MCF 10A (cell line): Measurements from ENCODE around the gene CRHBP. TPM values are rescaled to one million over a fixed set of nuclear protein-coding genes. Genes with fewer than 3 reads are reported as not detected.
A peak's percentile ranks its signal among the peaks of the same experiment; 100 is the strongest.

Source experiments
- BruUV-seq: library from RNA; stranded (reverse); fragments of 400-500 nt; replicated peaks from 2 replicates; lab custom pipeline; 2021; lab: Mats Ljungman, UMichigan
- CTCF ChIA-PET: fragments of 300-600 bp; sonication (Branson Sonifier 250); formaldehyde crosslinking; extraction: SDS; loops from one replicate; lab custom pipeline; 2021; ENCODE audit warnings: antibody characterized with exemption, inconsistent platforms; lab: Yijun Ruan, JAX
- POLR2A ChIA-PET: fragments of 300-600, 350-650 bp; sonication (Branson Sonifier 250); formaldehyde crosslinking; extraction: SDS; loops from one replicate; lab custom pipeline; 2020; ENCODE audit warnings: antibody characterized with exemption, inconsistent platforms; lab: Yijun Ruan, JAX
- DNase-seq: peaks from one replicate; pipeline ENCODE4 v3.0.0-alpha.2; 2018; ENCODE audit not compliant: unreplicated experiment
- H3K27ac Mint-ChIP-seq: one replicate; pipeline ENCODE4 v1.8.0; 2022; ENCODE audit warnings: mild to moderate bottlenecking, low read depth, mixed read lengths; ENCODE audit not compliant: unreplicated experiment
- H3K27me3 Mint-ChIP-seq: one replicate; pipeline ENCODE4 v1.8.0; 2022; ENCODE audit warnings: mixed read lengths; ENCODE audit not compliant: insufficient read depth, unreplicated experiment
- H3K36me3 Mint-ChIP-seq: one replicate; pipeline ENCODE4 v1.8.0; 2022; ENCODE audit warnings: mild to moderate bottlenecking, moderate library complexity, mixed read lengths; ENCODE audit not compliant: insufficient read depth, unreplicated experiment
- H3K4me1 Mint-ChIP-seq: one replicate; pipeline ENCODE4 v1.8.0; 2022; ENCODE audit warnings: mixed read lengths; ENCODE audit not compliant: insufficient read depth, unreplicated experiment
- H3K4me3 Mint-ChIP-seq: one replicate; pipeline ENCODE4 v1.8.0; 2022; ENCODE audit warnings: mild to moderate bottlenecking, moderate library complexity, mixed read lengths; ENCODE audit not compliant: unreplicated experiment
- H3K9me3 Mint-ChIP-seq: one replicate; pipeline ENCODE4 v1.8.0; 2022; ENCODE audit warnings: mixed read lengths; ENCODE audit not compliant: unreplicated experiment
- intact Hi-C: fragments of 100-400 bp; cut with micrococcal nuclease; formaldehyde crosslinking; loops from 2 replicates; pipeline ENCODE4 v1.14.1; 2022
- total RNA-seq: library from RNA; stranded (reverse); gene quantifications from 2 replicates; pipeline ENCODE4 v1.2.3, GENCODE V29; 2022
- TF ChIP-seq, protein P1 (sequence below): fragments of 200-600 bp; IDR thresholded peaks from one replicate; pipeline ENCODE4 v1.8.0; 2022; ENCODE audit warnings: antibody characterized with exemption, mild to moderate bottlenecking; ENCODE audit not compliant: unreplicated experiment

CRHBP gene
- total RNA-seq, 1 experiment from 2014 or later, result not detected

DNA sequence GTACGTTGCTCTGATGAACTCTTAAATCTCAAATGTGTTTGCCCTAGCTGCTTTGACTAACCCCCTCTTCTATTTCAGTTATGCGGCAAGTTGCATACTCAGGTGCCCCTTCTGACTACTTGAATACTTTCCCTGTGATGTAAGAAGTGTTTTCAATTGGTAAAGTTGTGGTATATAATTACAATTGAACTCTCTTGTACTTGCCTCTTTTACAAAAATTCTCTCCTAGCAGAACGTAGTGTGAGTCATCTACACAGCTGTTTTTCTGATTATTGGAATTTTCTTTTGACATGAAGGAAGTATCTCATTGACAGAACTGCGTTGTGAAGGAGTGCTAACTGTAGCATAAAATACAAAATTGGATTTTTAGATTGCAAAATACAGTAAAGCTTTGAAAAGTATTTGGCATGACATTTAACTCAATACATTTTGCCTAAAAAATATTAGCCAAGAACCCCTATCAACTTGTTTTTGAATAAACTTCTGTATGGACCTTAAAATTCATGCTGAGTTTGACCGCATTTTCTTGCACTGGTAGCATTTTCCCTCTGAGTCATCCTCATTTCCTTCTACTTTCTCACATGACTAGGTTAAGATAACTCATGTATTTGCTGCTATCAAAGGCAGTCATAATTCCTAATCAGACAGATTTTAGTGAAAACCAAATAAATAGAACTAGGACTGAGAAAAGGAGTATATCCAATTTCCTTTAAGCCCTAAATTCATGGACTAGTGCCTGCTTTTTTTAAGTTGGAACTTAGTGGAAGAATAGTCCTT, 6.3 kb downstream of the CRHBP start:
- CTCF ChIA-PET, result interaction anchor here (0.6 to 1.2 kb wide), 2 partner anchors 22 to 376 kb away, joined by 3 read pairs; no protein-coding TSS in a partner anchor
- peak; percentile 22 for DNase-seq
- Mint-ChIP-seq H3K9me3 (no peaks in the 10 kb centered on the region), H3K27me3 (no peaks in the 10 kb centered on the region), H3K4me3 (no peak overlapping the region), H3K27ac (no peak overlapping the region), H3K4me1 (peaks cover 17% of the 10 kb centered on the region), H3K36me3 (no peaks in the 10 kb centered on the region)
- no TSS peak for BruUV-seq
- POLR2A ChIA-PET, result interaction anchor here (1.0 to 1.1 kb wide), 2 partner anchors 9 kb away, joined by 3 to 4 read pairs; no protein-coding TSS in a partner anchor
- TF ChIP-seq, protein P1, sequence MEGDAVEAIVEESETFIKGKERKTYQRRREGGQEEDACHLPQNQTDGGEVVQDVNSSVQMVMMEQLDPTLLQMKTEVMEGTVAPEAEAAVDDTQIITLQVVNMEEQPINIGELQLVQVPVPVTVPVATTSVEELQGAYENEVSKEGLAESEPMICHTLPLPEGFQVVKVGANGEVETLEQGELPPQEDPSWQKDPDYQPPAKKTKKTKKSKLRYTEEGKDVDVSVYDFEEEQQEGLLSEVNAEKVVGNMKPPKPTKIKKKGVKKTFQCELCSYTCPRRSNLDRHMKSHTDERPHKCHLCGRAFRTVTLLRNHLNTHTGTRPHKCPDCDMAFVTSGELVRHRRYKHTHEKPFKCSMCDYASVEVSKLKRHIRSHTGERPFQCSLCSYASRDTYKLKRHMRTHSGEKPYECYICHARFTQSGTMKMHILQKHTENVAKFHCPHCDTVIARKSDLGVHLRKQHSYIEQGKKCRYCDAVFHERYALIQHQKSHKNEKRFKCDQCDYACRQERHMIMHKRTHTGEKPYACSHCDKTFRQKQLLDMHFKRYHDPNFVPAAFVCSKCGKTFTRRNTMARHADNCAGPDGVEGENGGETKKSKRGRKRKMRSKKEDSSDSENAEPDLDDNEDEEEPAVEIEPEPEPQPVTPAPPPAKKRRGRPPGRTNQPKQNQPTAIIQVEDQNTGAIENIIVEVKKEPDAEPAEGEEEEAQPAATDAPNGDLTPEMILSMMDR, result no peak
- intact Hi-C loops, result no loop called here

- Mint-ChIP-seq H3K4me3 (no peak overlapping the region), H3K4me1 (peaks cover 17% of the 10 kb centered on the region), H3K27me3 (no peaks in the 10 kb centered on the region), H3K9me3 (no peaks in the 10 kb centered on the region), H3K36me3 (no peaks in the 10 kb centered on the region), H3K27ac (no peak overlapping the region)
- ChIA-PET POLR2A (no interaction called here), CTCF (interaction anchor here (1.2 kb wide), 1 partner anchor 377 kb away, joined by 3 read pairs; no protein-coding TSS in a partner anchor)
- DNase-seq, result no peak
- no TSS peak for BruUV-seq
- intact Hi-C loops, result no loop called here
- TF ChIP-seq, protein P1, result no peak
These were observed 7.3 kb downstream of the CRHBP start for GRCh38 chr5:76960004-76960625.

DNA sequence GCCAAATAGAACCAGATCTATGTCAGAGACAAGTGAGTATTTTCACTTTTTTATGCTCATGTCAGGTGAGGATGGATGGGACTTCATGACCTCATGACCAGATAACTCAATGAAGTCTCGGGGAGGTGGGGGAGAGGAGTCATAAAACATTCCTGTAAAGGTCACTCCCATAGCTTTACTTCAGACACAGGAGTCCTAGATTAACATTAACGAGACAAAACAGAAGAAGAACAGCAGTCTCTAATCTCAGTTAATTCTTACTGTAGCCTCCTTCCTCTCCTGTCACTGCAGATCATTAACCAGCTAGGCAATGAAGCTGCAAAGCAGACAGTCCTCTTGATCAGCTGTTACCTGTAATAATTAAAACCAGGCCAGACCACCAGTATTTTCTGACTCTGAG, 11.2 kb downstream of the CRHBP start:
- DNase-seq, result no peak
- no peaks in the 10 kb centered on the region for H3K9me3 Mint-ChIP-seq
- ChIA-PET POLR2A (no interaction called here), CTCF (no interaction called here)
- TF ChIP-seq, protein P1, result no peak
- BruUV-seq, result no TSS peak
- no peaks in the 10 kb centered on the region for H3K27me3 Mint-ChIP-seq
- H3K4me1 Mint-ChIP-seq, result peaks cover 13% of the 10 kb centered on the region
- intact Hi-C loops, result no loop called here
- H3K27ac Mint-ChIP-seq, result no peak overlapping the region
- H3K4me3 Mint-ChIP-seq, result no peak overlapping the region
- no peaks in the 10 kb centered on the region for H3K36me3 Mint-ChIP-seq

DNA sequence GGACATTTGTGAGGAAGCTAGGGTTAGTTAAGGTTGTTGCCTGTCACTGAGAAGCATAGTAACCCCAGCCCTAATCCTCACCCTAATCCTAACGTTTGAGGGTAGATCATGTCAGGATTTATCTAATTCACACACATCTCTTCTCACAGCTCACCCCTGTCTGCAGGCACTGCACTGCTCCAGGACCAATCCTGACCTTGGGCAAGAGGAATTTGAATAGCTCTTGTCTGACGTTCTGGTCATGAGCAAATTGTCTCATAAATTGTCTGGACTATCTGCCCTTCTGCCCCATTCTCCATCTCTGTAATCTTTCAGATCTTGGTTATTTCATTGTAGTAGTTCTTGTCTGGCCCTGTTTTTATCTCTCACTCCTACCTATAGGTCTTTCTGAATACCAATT, 18.7 kb downstream of the CRHBP start:
- no peaks in the 10 kb centered on the region for H3K4me1 Mint-ChIP-seq
- no peak for DNase-seq
- no peaks in the 10 kb centered on the region for H3K36me3 Mint-ChIP-seq
- TF ChIP-seq, protein P1, result no peak
- intact Hi-C loops, result no loop called here
- no peak overlapping the region for H3K4me3 Mint-ChIP-seq
- H3K9me3 Mint-ChIP-seq, result no peaks in the 10 kb centered on the region
- H3K27me3 Mint-ChIP-seq, result peaks cover 35% of the 10 kb centered on the region
- H3K27ac Mint-ChIP-seq, result no peak overlapping the region
- no TSS peak for BruUV-seq
- ChIA-PET CTCF (no interaction called here), POLR2A (no interaction called here)
